PC-3 (cell line): ENCODE data around the gene EGFL7.
"Not testable (repeated sequence)": the region's sequence is repeated elsewhere in the genome, so short reads cannot be mapped to it uniquely, and the experiment has no call there.

Experiments
- CTCF ChIP-seq: fragments of 300-600 bp; sonication (generic); conservative IDR thresholded peaks from 2 replicates; pipeline ENCODE4 v1.5.1; 2017; ENCODE audit warnings: antibody characterized with exemption, low read depth, mild to moderate bottlenecking, low read length
- EZH2 ChIP-seq: fragments of 300-600 bp; sonication (generic); IDR thresholded peaks from one replicate; pipeline ENCODE4 v1.6.1; 2017; ENCODE audit warnings: antibody characterized with exemption, mild to moderate bottlenecking, low read length; ENCODE audit not compliant: unreplicated experiment
- EZH2phosphoT487 ChIP-seq: fragments of 300-600 bp; sonication (generic); IDR thresholded peaks from 2 replicates; pipeline ENCODE4 v1.6.1; 2018; ENCODE audit warnings: mild to moderate bottlenecking, antibody characterized with exemption, low read length, borderline replicate concordance

- TF ChIP-seq CTCF, EZH2, EZH2phosphoT487: not testable (repeated sequence)
Observed at GRCh38 chr9:136632491-136633106, 30.1 kb upstream of the EGFL7 start.
